Measurements from ENCODE around the gene MBNL2. TPM values are rescaled to one million over a fixed set of nuclear protein-coding genes. Genes with fewer than 3 reads are reported as not detected.

Gene MBNL2
- total and polyA plus RNA-seq, 2 of the 4 experiments (the other 2 are of a cell fraction), result 26.9 to 103 TPM

GRCh38 chr13:97231829-97232196 lies 9.7 kb downstream of the MBNL2 start:
- Histone ChIP-seq H3K4me1 (ENCODE audit: control insufficient read depth, insufficient read depth, low read length) (peaks cover 26% of the 10 kb centered on the region), H3K4ac (ENCODE audit: low read depth, low read length) (peak overlapping the region; percentile 93), H2BK5ac (ENCODE audit: low read depth, low read length, poor library complexity, severe bottlenecking) (peak overlapping the region; percentile 91), H3K14ac (replicated peaks; ENCODE audit: low read depth, low read length) (peak overlapping the region; percentile 84), H4K5ac (ENCODE audit: low read depth, low read length) (no peak overlapping the region), H3K23ac (ENCODE audit: low read depth, low read length) (peak overlapping the region; percentile 82), H4K91ac (ENCODE audit: insufficient read depth, low read depth, low read length) (peak overlapping the region; percentile 80; the same call in 1 of the 2 replicates), H4K20me1 (ENCODE audit: insufficient read depth, low read length) (peaks cover 88% of the 10 kb centered on the region), H3K27me3 (ENCODE audit: control insufficient read depth, insufficient read depth, low read length) (no peaks in the 10 kb centered on the region), H3K4me2 (ENCODE audit: low read depth, low read length) (peak overlapping the region; percentile 44), H3K27ac (ENCODE audit: insufficient read depth, low read length) (peak overlapping the region; percentile 92), H2AK5ac (ENCODE audit: low read depth, low read length) (peak overlapping the region; percentile 93), H3K9me1 (ENCODE audit: insufficient read depth, low read length) (peaks cover 35% of the 10 kb centered on the region), H3K79me1 (ENCODE audit: low read depth in 1 of 2, low read length in 2 of 2) (peaks cover 24 to 93% of the 10 kb centered on the region in 2 experiments), H4K8ac (ENCODE audit: low read depth in 2 of 2, low read length in 2 of 2) (peak overlapping the region; percentile 15 to 81; a peak in 3 of 4 replicates), H2BK20ac (ENCODE audit: low read depth, low read length) (peak overlapping the region; percentile 73), H2BK15ac (ENCODE audit: low read depth, low read length) (peak overlapping the region; percentile 61; the same call in 2 of the 3 replicates), H2AK9ac (replicated peaks; ENCODE audit: low read depth, low read length, poor library complexity) (no peak overlapping the region), H3K18ac (ENCODE audit: low read depth, low read length) (peak overlapping the region; percentile 83), H3K9ac (ENCODE audit: low read depth, low read length) (peak overlapping the region; percentile 55; the same call in 1 of the 2 replicates), H3K56ac (ENCODE audit: extremely low read depth, insufficient read depth, low read length) (peak overlapping the region; percentile 61; the same call in 1 of the 2 replicates), H3K9me3 (ENCODE audit: control insufficient read depth, insufficient read depth, low read length) (no peaks in the 10 kb centered on the region), H3K36me3 (ENCODE audit: control insufficient read depth, insufficient read depth, low read length) (peaks cover 11% of the 10 kb centered on the region), H3K4me3 (ENCODE audit: insufficient read depth, low read depth, low read length) (no peak overlapping the region), H2AFZ (replicated peaks; ENCODE audit: low read length, poor library complexity) (peak overlapping the region; percentile 64), H2BK120ac (ENCODE audit: low read depth, low read length) (peak overlapping the region; percentile 81)
- WGBS, 2 experiments (ENCODE audit: extremely low coverage in 2 of 2, insufficient read length in 1 of 2), result 80% methylated on average over 1 of the region's 6 CpGs; no CpG with 5 or more reads in 1 of the 2 experiments
- DNase-seq (peak; percentile 81), ATAC-seq (ENCODE audit: low read depth) (peak; percentile 84)
- peak; percentile 66 for TF ChIP-seq RCOR1 (IDR thresholded peaks at IDR 0.05; ENCODE audit: insufficient replicate concordance, low read length)
- no peak for TF ChIP-seq CEBPB (IDR thresholded peaks at IDR 0.05; ENCODE audit: low read depth, low read length)
- TF ChIP-seq FOS (IDR thresholded peaks at IDR 0.05; ENCODE audit: low read depth, low read length), result 0 out of 2 replicates have a peak, but pooled peaks have one; percentile 19
- BruUV-seq (replicated peaks), result no TSS peak
- intact Hi-C loops (cut with micrococcal nuclease), result no loop called here
- in situ Hi-C loops (cut with MboI; ENCODE audit: low sequenced_read_pairs), result loop anchor here (10.0 kb wide), 1 partner anchor 113 kb away; no protein-coding TSS in a partner anchor
- POLR2A ChIA-PET (ENCODE audit: unreplicated experiment), result interaction anchor here (0.6 to 0.7 kb wide), 2 partner anchors 9 to 107 kb away, joined by 4 to 18 read pairs; no protein-coding TSS in a partner anchor
- dilution Hi-C loops (cut with HindIII; ENCODE audit: low sequenced_read_pairs, unreplicated experiment), result no loop called here
- CTCF ChIA-PET, result interaction anchor here (1.4 kb wide), 1 partner anchor 122 kb away, joined by 4 read pairs; no protein-coding TSS in a partner anchor

All from IMR-90 (cell line).